Fibroblast of lung (primary cell): ENCODE measurements around the gene NCEH1. TPM values are rescaled to one million over a fixed set of nuclear protein-coding genes. Genes with fewer than 3 reads are reported as not detected.

Source experiments
- DNase-seq, 2 donors: peaks; one replicate each; pipeline versions ENCODE4 v3.0.0 to v3.0.0-alpha.2; 2010; ENCODE audit warnings: low read depth in 2 of 2
- H2AFZ ChIP-seq: 2 replicates; pipeline ENCODE4 v1.5.1; 2012; ENCODE audit warnings: low read length, control low read depth, inconsistent platforms
- H3K27ac ChIP-seq: 2 replicates; pipeline ENCODE4 v1.5.1; 2011; ENCODE audit warnings: low read length, control low read depth; ENCODE audit not compliant: insufficient read depth
- H3K27me3 ChIP-seq: 2 replicates; pipeline ENCODE4 v1.5.1; 2011; ENCODE audit warnings: mild to moderate bottlenecking, low read length; ENCODE audit not compliant: control insufficient read depth, insufficient read depth
- H3K36me3 ChIP-seq: 2 replicates; pipeline ENCODE4 v1.5.1; 2011; ENCODE audit warnings: low read length; ENCODE audit not compliant: control insufficient read depth, insufficient read depth
- H3K4me1 ChIP-seq: 2 replicates; pipeline ENCODE4 v1.5.1; 2011; ENCODE audit warnings: low read length; ENCODE audit not compliant: control insufficient read depth, insufficient read depth; ENCODE audit errors: extremely low read depth
- H3K4me2 ChIP-seq: 2 replicates; pipeline ENCODE4 v1.5.1; 2011; ENCODE audit warnings: low read length, control low read depth; ENCODE audit not compliant: insufficient read depth; ENCODE audit errors: extremely low read depth
- H3K4me3 ChIP-seq, 4 experiments: fragments of 200-600 bp in 1 of 4; sonication (generic) in 1 of 4; replicated peaks in 1 of 4; 2 replicates each; pipeline ENCODE4 v1.5.1; 2011 to 2016; ENCODE audit warnings: low read length in 4 of 4, low read depth in 3 of 4, mild to moderate bottlenecking in 3 of 4, control low read depth in 2 of 4, inconsistent platforms in 1 of 4, mixed read lengths in 1 of 4; ENCODE audit not compliant: insufficient read depth in 1 of 4; ENCODE audit errors: control extremely low read depth in 1 of 4
- H3K79me2 ChIP-seq: 2 replicates; pipeline ENCODE4 v1.5.1; 2012; ENCODE audit warnings: mild to moderate bottlenecking, low read length, inconsistent platforms; ENCODE audit not compliant: control insufficient read depth, insufficient read depth
- H3K9ac ChIP-seq: 2 replicates; pipeline ENCODE4 v1.5.1; 2011; ENCODE audit warnings: mild to moderate bottlenecking, low read length, control low read depth; ENCODE audit not compliant: insufficient read depth
- H3K9me3 ChIP-seq: 2 replicates; pipeline ENCODE4 v1.5.1; 2012; ENCODE audit warnings: low read depth, low read length; ENCODE audit not compliant: control insufficient read depth, insufficient read depth
- H4K20me1 ChIP-seq: 2 replicates; pipeline ENCODE4 v1.5.1; 2011; ENCODE audit warnings: low read length; ENCODE audit not compliant: control insufficient read depth, insufficient read depth; ENCODE audit errors: extremely low read depth
- EZH2 ChIP-seq: IDR thresholded peaks from 2 replicates; pipeline ENCODE4 v1.5.1; 2012; ENCODE audit warnings: low read length, control low read depth, mild to moderate bottlenecking; ENCODE audit errors: missing control alignments
- polyA plus RNA-seq, 2 donors: library from polyadenylated mRNA; depleted of rRNA in 1 of 2; stranded (reverse) in 1 of 2; unstranded in 1 of 2; fragments of >200 nt; gene quantifications; 2 replicates each; pipeline ENCODE4 v1.2.1, GENCODE V29; 2011 to 2012; ENCODE audit warnings: missing spikeins in 1 of 2
- total RNA-seq: library from RNA; depleted of rRNA; stranded (reverse); fragments of >200 nt; gene quantifications from 2 replicates; pipeline ENCODE4 v1.2.1, GENCODE V29; 2014
- TF ChIP-seq, protein P1 (sequence below), 2 donors: IDR thresholded peaks in 1 of 2; conservative IDR thresholded peaks in 1 of 2; 1 replicate in 1 of 2; 2 replicates in 1 of 2; pipeline ENCODE4 v1.5.1; 2011 to 2012; ENCODE audit warnings: low read length in 2 of 2, control low read depth in 1 of 2, inconsistent platforms in 1 of 2, low read depth in 1 of 2, mild to moderate bottlenecking in 1 of 2

NCEH1 gene
- total and polyA plus RNA-seq, 2 donors (not counting 1 experiment from before 2014, with no cell fraction given), result 9.9 to 11.4 TPM

- Histone ChIP-seq H3K9me3 (no peaks in the 10 kb centered on the region), H4K20me1 (no peaks in the 10 kb centered on the region), H3K36me3 (no peaks in the 10 kb centered on the region), H2AFZ (peak overlapping the region; percentile 31), H3K27ac (no peak overlapping the region), H3K9ac (no peak overlapping the region), H3K4me1 (no peaks in the 10 kb centered on the region), H3K4me2 (peak overlapping the region; percentile 40), H3K27me3 (no peaks in the 10 kb centered on the region), H3K79me2 (no peaks in the 10 kb centered on the region), H3K4me3 (no peak overlapping the region)
- peak in 1 of 2 donors; percentile 15 for DNase-seq
- no peak for TF ChIP-seq EZH2
- TF ChIP-seq, protein P1, sequence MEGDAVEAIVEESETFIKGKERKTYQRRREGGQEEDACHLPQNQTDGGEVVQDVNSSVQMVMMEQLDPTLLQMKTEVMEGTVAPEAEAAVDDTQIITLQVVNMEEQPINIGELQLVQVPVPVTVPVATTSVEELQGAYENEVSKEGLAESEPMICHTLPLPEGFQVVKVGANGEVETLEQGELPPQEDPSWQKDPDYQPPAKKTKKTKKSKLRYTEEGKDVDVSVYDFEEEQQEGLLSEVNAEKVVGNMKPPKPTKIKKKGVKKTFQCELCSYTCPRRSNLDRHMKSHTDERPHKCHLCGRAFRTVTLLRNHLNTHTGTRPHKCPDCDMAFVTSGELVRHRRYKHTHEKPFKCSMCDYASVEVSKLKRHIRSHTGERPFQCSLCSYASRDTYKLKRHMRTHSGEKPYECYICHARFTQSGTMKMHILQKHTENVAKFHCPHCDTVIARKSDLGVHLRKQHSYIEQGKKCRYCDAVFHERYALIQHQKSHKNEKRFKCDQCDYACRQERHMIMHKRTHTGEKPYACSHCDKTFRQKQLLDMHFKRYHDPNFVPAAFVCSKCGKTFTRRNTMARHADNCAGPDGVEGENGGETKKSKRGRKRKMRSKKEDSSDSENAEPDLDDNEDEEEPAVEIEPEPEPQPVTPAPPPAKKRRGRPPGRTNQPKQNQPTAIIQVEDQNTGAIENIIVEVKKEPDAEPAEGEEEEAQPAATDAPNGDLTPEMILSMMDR (conservative IDR thresholded peaks at IDR 0.05 in 1 of 2, IDR thresholded peaks at IDR 0.05 in 1 of 2; ENCODE audit: low read depth in 1 of 2, low read length in 2 of 2), result no peak
Measured at GRCh38 chr3:172586436-172586835, 124.4 kb downstream of the NCEH1 start.

DNA sequence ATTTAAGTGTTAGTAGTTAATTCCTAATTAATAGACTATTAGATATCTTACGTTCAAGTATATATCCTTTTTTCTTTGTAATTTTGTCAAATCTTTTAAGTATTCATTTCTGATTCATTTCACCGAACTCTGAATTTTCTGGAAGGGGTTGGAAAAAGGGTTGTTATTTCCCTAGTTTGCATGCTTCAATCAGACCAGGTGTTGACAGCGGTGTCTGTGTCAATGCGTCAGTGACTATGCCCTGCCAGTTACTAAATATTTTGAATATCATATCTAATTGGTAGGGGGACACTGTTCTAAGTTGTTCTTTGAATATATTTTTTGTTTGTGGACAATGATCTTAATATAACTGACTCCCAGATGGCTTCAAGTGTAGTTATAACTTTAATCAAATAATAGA, 124.9 kb downstream of the NCEH1 start:
- no peaks in the 10 kb centered on the region for H3K27me3 ChIP-seq
- no peaks in the 10 kb centered on the region for H3K4me1 ChIP-seq
- no peaks in the 10 kb centered on the region for H3K9me3 ChIP-seq
- H4K20me1 ChIP-seq, result no peaks in the 10 kb centered on the region
- no peak overlapping the region for H3K27ac ChIP-seq
- H3K36me3 ChIP-seq, result no peaks in the 10 kb centered on the region
- no peaks in the 10 kb centered on the region for H3K79me2 ChIP-seq
- no peak overlapping the region for H3K4me3 ChIP-seq
- no peak overlapping the region for H3K9ac ChIP-seq
- TF ChIP-seq, protein P1 (conservative IDR thresholded peaks at IDR 0.05 in 1 of 2, IDR thresholded peaks at IDR 0.05 in 1 of 2; ENCODE audit: low read depth in 1 of 2, low read length in 2 of 2), result no peak
- TF ChIP-seq EZH2, result no peak
- no peak overlapping the region for H3K4me2 ChIP-seq
- no peak overlapping the region for H2AFZ ChIP-seq
- no peak for DNase-seq

DNA sequence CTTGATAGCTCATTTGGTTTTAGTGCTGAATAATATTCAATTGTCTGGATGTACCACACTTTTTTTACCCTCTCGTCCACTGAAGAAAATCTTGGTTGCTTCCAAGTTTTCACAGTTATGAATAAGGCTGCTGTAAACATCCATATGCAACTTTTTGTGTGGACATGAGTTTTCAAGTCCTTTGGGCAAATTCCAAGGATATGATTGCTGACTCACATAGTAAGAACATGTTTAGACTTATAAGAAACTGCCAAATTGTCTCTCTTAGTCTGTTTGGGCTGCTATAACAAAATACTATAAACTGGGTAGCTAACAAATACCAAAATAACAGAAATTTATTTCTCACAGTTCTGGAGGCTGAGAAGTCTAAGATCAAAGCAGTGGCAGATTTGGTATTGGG, 128.2 kb downstream of the NCEH1 start:
- H2AFZ ChIP-seq, result no peak overlapping the region
- H4K20me1 ChIP-seq, result no peaks in the 10 kb centered on the region
- H3K4me1 ChIP-seq, result no peaks in the 10 kb centered on the region
- no peak overlapping the region for H3K27ac ChIP-seq
- H3K9me3 ChIP-seq, result no peaks in the 10 kb centered on the region
- no peaks in the 10 kb centered on the region for H3K36me3 ChIP-seq
- no peak overlapping the region for H3K9ac ChIP-seq
- no peaks in the 10 kb centered on the region for H3K27me3 ChIP-seq
- peak; percentile 47 to 88 for DNase-seq
- H3K79me2 ChIP-seq, result no peaks in the 10 kb centered on the region
- TF ChIP-seq, protein P1 (conservative IDR thresholded peaks at IDR 0.05 in 1 of 2, IDR thresholded peaks at IDR 0.05 in 1 of 2; ENCODE audit: low read depth in 1 of 2, low read length in 2 of 2), result no peak
- TF ChIP-seq EZH2, result no peak
- H3K4me2 ChIP-seq, result no peak overlapping the region
- H3K4me3 ChIP-seq, result no peak overlapping the region
